GM18868 (cell line): ENCODE measurements around the gene ABHD14A.
"Not testable (repeated sequence)": the region's sequence is repeated elsewhere in the genome, so short reads cannot be mapped to it uniquely, and the experiment has no call there.

Experiments
- ATAC-seq: cut with Tn5 transposase; IDR thresholded peaks from one replicate; pipeline ENCODE4 v1.9.1; 2021; ENCODE audit warnings: mild to moderate bottlenecking, moderate library complexity; ENCODE audit not compliant: unreplicated experiment

The ABHD14A gene

GRCh38 chr3:51990501-51990971 lies 15.7 kb downstream of the ABHD14A start:
- ATAC-seq, result not testable (repeated sequence)

- ATAC-seq, result no peak
These were observed 17.3 kb downstream of the ABHD14A start for GRCh38 chr3:51992017-51992682.

- not testable (repeated sequence) for ATAC-seq
These were observed 18.8 kb downstream of the ABHD14A start for GRCh38 chr3:51993657-51994056.

- ATAC-seq, result no peak
These were observed 19.7 kb downstream of the ABHD14A start for GRCh38 chr3:51994530-51994929.

- peak; percentile 86 for ATAC-seq
These were observed 20.7 kb downstream of the ABHD14A start, which contains the start of gene RPL29 for GRCh38 chr3:51995346-51996163. TSS of gene RPL29 (minus strand) at chr3:51995895. CDS start at chr3:51995461, 434 bp downstream.

- no peak for ATAC-seq
These were observed 22.3 kb downstream of the ABHD14A start for GRCh38 chr3:51997172-51997571.

- ATAC-seq, result no peak
These were observed 23.2 kb downstream of the ABHD14A start for GRCh38 chr3:51997935-51998596.

- no peak for ATAC-seq
These were observed 23.9 kb downstream of the ABHD14A start for GRCh38 chr3:51998774-51999173.

GRCh38 chr3:51999846-52000245 lies 25.0 kb downstream of the ABHD14A start:
- ATAC-seq, result no peak

GRCh38 chr3:52001443-52001974 lies 26.6 kb downstream of the ABHD14A start:
- peak; percentile 77 for ATAC-seq

- no peak for ATAC-seq
These were observed 27.9 kb downstream of the ABHD14A start for GRCh38 chr3:52002748-52003147.

GRCh38 chr3:52004163-52004787 lies 29.4 kb downstream of the ABHD14A start:
- ATAC-seq, result no peak

GRCh38 chr3:52004906-52005395 lies 30.1 kb downstream of the ABHD14A start:
- no peak for ATAC-seq

GRCh38 chr3:52005571-52005986 lies 30.7 kb downstream of the ABHD14A start:
- no peak for ATAC-seq

- ATAC-seq, result no peak
These were observed 31.4 kb downstream of the ABHD14A start for GRCh38 chr3:52006017-52006819.

- no peak for ATAC-seq
These were observed 31.9 kb downstream of the ABHD14A start for GRCh38 chr3:52006820-52007133.

GRCh38 chr3:52007291-52007690 lies 32.4 kb downstream of the ABHD14A start:
- no peak for ATAC-seq

GRCh38 chr3:52010431-52010830 lies 35.6 kb downstream of the ABHD14A start:
- no peak for ATAC-seq

GRCh38 chr3:52012699-52013098 lies 37.8 kb downstream of the ABHD14A start:
- ATAC-seq, result no peak
